GM12878 (cell line): ENCODE data around the gene LIMS1. TPM values are rescaled to one million over a fixed set of nuclear protein-coding genes. Genes with fewer than 3 reads are reported as not detected.

ENCODE experiments used
- ATAC-seq: fragments of 200-7000 bp; cut with Tn5 transposase; 3 replicates; pipeline ENCODE4 v1.9.1; 2020; ENCODE audit warnings: mild to moderate bottlenecking, moderate library complexity
- BruUV-seq: library from RNA; stranded (reverse); fragments of 400-500 nt; replicated peaks from 2 replicates; lab custom pipeline; 2021; lab: Mats Ljungman, UMichigan
- CTCF ChIA-PET: fragments of 300-600 bp; sonication (Branson Sonifier 250); formaldehyde crosslinking; extraction: SDS; loops from one replicate; lab custom pipeline; 2021; ENCODE audit warnings: inconsistent platforms; lab: Yijun Ruan, JAX
- POLR2A ChIA-PET: fragments of 350-600 bp; formaldehyde crosslinking; extraction: SDS; loops from one replicate; lab custom pipeline; 2021; ENCODE audit warnings: inconsistent platforms; lab: Charles Lee
- RAD21 ChIA-PET: fragments of 300-600 bp; sonication (Branson Sonifier 250); formaldehyde crosslinking; loops from one replicate; lab custom pipeline; 2023; ENCODE audit warnings: antibody characterized with exemption; ENCODE audit not compliant: unreplicated experiment; lab: Charles Lee
- SMC1A ChIA-PET: fragments of 300-600 bp; sonication (Branson Sonifier 250); formaldehyde crosslinking; loops from one replicate; lab custom pipeline; 2023; ENCODE audit not compliant: unreplicated experiment, uncharacterized antibody; lab: Charles Lee
- DNase-seq: peaks from one replicate; pipeline ENCODE4 v3.0.0-alpha.2; 2011; ENCODE audit warnings: low read depth, low spot score
- FAIRE-seq: peaks from 3 replicates; lab custom pipeline; 2011; peaks lifted over from hg19 to GRCh38; lab: Jason Lieb, UNC
- H2AFZ ChIP-seq: 2 replicates; pipeline ENCODE4 v1.6.0; 2011; ENCODE audit warnings: low read depth, low read length, control low read depth; ENCODE audit not compliant: control insufficient read depth
- H3K27ac ChIP-seq: 2 replicates; pipeline ENCODE4 v1.5.1; 2011; ENCODE audit warnings: control low read depth; ENCODE audit not compliant: control insufficient read depth, insufficient read depth
- H3K27me3 ChIP-seq, 2 experiments: replicated peaks in 1 of 2; 2 replicates each; pipeline versions ENCODE4 v1.6.0 to v1.6.1; 2011; ENCODE audit warnings: low read length in 1 of 2; ENCODE audit not compliant: control insufficient read depth in 2 of 2, insufficient read depth in 2 of 2
- H3K36me3 ChIP-seq, 2 experiments: 2 replicates each; pipeline ENCODE4 v1.5.1; 2011; ENCODE audit warnings: low read length in 1 of 2; ENCODE audit not compliant: control insufficient read depth in 2 of 2, insufficient read depth in 2 of 2
- H3K4me1 ChIP-seq: 2 replicates; pipeline ENCODE4 v1.6.1; 2011; ENCODE audit warnings: mild to moderate bottlenecking, low read length, moderate library complexity, mixed read lengths; ENCODE audit not compliant: control insufficient read depth, insufficient read depth
- H3K4me2 ChIP-seq: 2 replicates; pipeline ENCODE4 v1.6.0; 2011; ENCODE audit warnings: control low read depth; ENCODE audit not compliant: control insufficient read depth, insufficient read depth
- H3K4me3 ChIP-seq: fragments of 200-600 bp; sonication (generic); 2 replicates; pipeline ENCODE4 v1.5.1; 2016
- H3K79me2 ChIP-seq: 2 replicates; pipeline ENCODE4 v1.6.0; 2011; ENCODE audit warnings: low read length; ENCODE audit not compliant: control insufficient read depth, insufficient read depth
- H3K9ac ChIP-seq: 2 replicates; pipeline ENCODE4 v1.8.0; 2011; ENCODE audit warnings: low read length, control low read depth, mixed read lengths; ENCODE audit not compliant: control insufficient read depth, insufficient read depth
- H3K9me3 ChIP-seq: replicated peaks from 3 replicates; pipeline ENCODE4 v1.5.1; 2011; ENCODE audit warnings: mild to moderate bottlenecking, low read length; ENCODE audit not compliant: control insufficient read depth, insufficient read depth
- H4K20me1 ChIP-seq: 2 replicates; pipeline ENCODE4 v1.6.0; 2011; ENCODE audit not compliant: control insufficient read depth, insufficient read depth
- ASH2L ChIP-seq: fragments of 300-600, 200-600 bp; sonication (generic); IDR thresholded peaks from 2 replicates; pipeline ENCODE4 v1.6.1; 2017; ENCODE audit warnings: low read depth, mild to moderate bottlenecking, borderline replicate concordance
- ATF3 ChIP-seq: IDR thresholded peaks from 2 replicates; pipeline ENCODE4 v1.6.1; 2011; ENCODE audit warnings: low read depth, mild to moderate bottlenecking, low read length, moderate library complexity, borderline replicate concordance; ENCODE audit errors: extremely low read depth
- BHLHE40 ChIP-seq, 2 experiments: fragments of 450-650 bp in 1 of 2; IDR thresholded peaks; 2 replicates each; pipeline ENCODE4 v1.6.1; 2011 to 2017; ENCODE audit warnings: low read depth in 2 of 2, borderline replicate concordance in 1 of 2, improper control_type of control experiment in 1 of 2, low read length in 1 of 2, mild to moderate bottlenecking in 1 of 2
- EZH2 ChIP-seq: IDR thresholded peaks from 2 replicates; pipeline ENCODE4 v1.6.1; 2012; ENCODE audit warnings: low read depth, mild to moderate bottlenecking, control low read depth, inconsistent platforms, low read length, borderline replicate concordance; ENCODE audit not compliant: control insufficient read depth
- FOXM1 ChIP-seq: IDR thresholded peaks from 2 replicates; pipeline ENCODE4 v1.6.1; 2012; ENCODE audit warnings: low read depth, mild to moderate bottlenecking, inconsistent platforms, low read length, moderate library complexity
- MYB ChIP-seq: fragments of 150-350 bp; IDR thresholded peaks from 2 replicates; pipeline ENCODE4 v1.6.1; 2014; ENCODE audit warnings: mild to moderate bottlenecking, low read depth, low read length, borderline replicate concordance
- NFXL1 ChIP-seq: fragments of 450-650 bp; IDR thresholded peaks from 2 replicates; pipeline ENCODE4 v1.6.1; 2017; ENCODE audit warnings: antibody characterized with exemption, mild to moderate bottlenecking, borderline replicate concordance
- NR2C1 ChIP-seq: fragments of 450-650 bp; IDR thresholded peaks from 2 replicates; pipeline ENCODE4 v1.6.1; 2017; ENCODE audit warnings: antibody characterized with exemption, mild to moderate bottlenecking, moderate library complexity
- NRF1 ChIP-seq: conservative IDR thresholded peaks from 2 replicates; pipeline ENCODE4 v1.6.1; 2011; ENCODE audit warnings: mild to moderate bottlenecking, low read depth, low read length, improper control_type of control experiment
- POU2F2 ChIP-seq: IDR thresholded peaks from 3 replicates; pipeline ENCODE4 v1.6.1; 2011; ENCODE audit warnings: low read depth, mild to moderate bottlenecking, low read length, borderline replicate concordance
- SREBF2 ChIP-seq: IDR thresholded peaks from 2 replicates; pipeline ENCODE4 v1.6.1; 2012; ENCODE audit warnings: mild to moderate bottlenecking, low read length
- TCF7 ChIP-seq: IDR thresholded peaks from 2 replicates; pipeline ENCODE4 v1.6.1; 2014; ENCODE audit warnings: antibody characterized with exemption, borderline replicate concordance
- ZBTB40 ChIP-seq: fragments of 450-650 bp; IDR thresholded peaks from 2 replicates; pipeline ENCODE4 v1.6.1; 2016; ENCODE audit warnings: mild to moderate bottlenecking, moderate library complexity, borderline replicate concordance
- ZNF274 ChIP-seq: IDR thresholded peaks from one replicate; pipeline ENCODE4 v1.8.0; 2011; ENCODE audit not compliant: insufficient read length, insufficient read depth
- WGBS: methylation state at CpG from one replicate; pipeline ENCODE4 v1.1.6; 2016; ENCODE audit warnings: low lambda C conversion rate; ENCODE audit not compliant: insufficient replicate concordance, insufficient coverage; ENCODE audit errors: missing lambda C conversion rate; 5-methylcytosine and 5-hydroxymethylcytosine counted together
- in situ Hi-C: fragments of 300-500 bp; cut with MboI; formaldehyde crosslinking; loops from 9 replicates; pipeline ENCODE4 v1.14.3; 2018; ENCODE audit warnings: mixed read lengths
- intact Hi-C: fragments of 100-400 bp; cut with micrococcal nuclease; formaldehyde crosslinking; loops from one replicate; pipeline ENCODE4 v1.14.2; 2022; ENCODE audit not compliant: unreplicated experiment
- polyA plus RNA-seq, 11 experiments: library from polyadenylated mRNA; depleted of rRNA in 4 of 11; unstranded in 6 of 11; stranded (reverse) in 5 of 11; fragments of >200 nt; fragmentation: Nextera tagmentation in 4 of 11; fragmentation: Illumina TruSeq in 1 of 11; extraction: Ambion mirVana in 4 of 11; extraction: Trizol in 1 of 11; gene quantifications; 1 replicate in 1 of 11; 2 replicates in 10 of 11; pipeline versions ENCODE4 v1.2.1 to v1.2.3, GENCODE V29; 2011 to 2016; ENCODE audit warnings: inconsistent platforms in 2 of 11, missing spikeins in 2 of 11, low read depth in 1 of 11
- total RNA-seq, 4 experiments: library from RNA; depleted of rRNA in 3 of 4; stranded (reverse); fragments of >200 nt in 3 of 4; fragmentation: Illumina TruSeq in 1 of 4; extraction: Trizol in 1 of 4; gene quantifications; 2 replicates each; pipeline versions ENCODE4 v1.2.1 to v1.2.3, GENCODE V29; 2013 to 2021

Gene LIMS1
- total and polyA plus RNA-seq, 10 of the 15 experiments (the other 5 are each of a cell fraction or from before 2014, with no cell fraction given) = 15.7 to 98.1 (median 43.9) TPM

- TF ChIP-seq ZBTB40 (no peak), NFXL1 (no peak), SREBF2 (no peak), FOXM1 (no peak), NR2C1 (no peak)
These were observed 167.5 kb downstream of the LIMS1 start (continued) for GRCh38 chr2:108701806-108702205.

- no peak for DNase-seq
- no peaks in the 10 kb centered on the region for H3K79me2 ChIP-seq
- ChIA-PET RAD21 (no interaction called here), CTCF (no interaction called here), POLR2A (no interaction called here), SMC1A (interaction anchor here (0.6 to 0.9 kb wide), 2 partner anchors 10 kb away, joined by 3 read pairs; no protein-coding TSS in a partner anchor)
- no peak overlapping the region for H3K9ac ChIP-seq
- BruUV-seq = no TSS peak
- FAIRE-seq = no peak
- no peak overlapping the region for H3K4me3 ChIP-seq
- intact Hi-C loops = no loop called here
- TF ChIP-seq NRF1 (no peak), ZNF274 (no peak), BHLHE40 (IDR thresholded peaks at IDR 0.05; ENCODE audit: borderline replicate concordance in 1 of 2, low read depth in 2 of 2, low read length in 1 of 2) (no peak), TCF7 (no peak), ASH2L (no peak), EZH2 (no peak), POU2F2 (no peak), MYB (no peak), ATF3 (no peak)
- ATAC-seq = no peak
- no peaks in the 10 kb centered on the region; a peak in 1 of 4 replicates for H3K27me3 ChIP-seq
- H3K36me3 ChIP-seq = no peaks in the 10 kb centered on the region
- H3K4me1 ChIP-seq = no peaks in the 10 kb centered on the region
- H3K27ac ChIP-seq = no peak overlapping the region
- no peaks in the 10 kb centered on the region; the same call in 2 of the 3 replicates for H3K9me3 ChIP-seq
- no peak overlapping the region for H3K4me2 ChIP-seq
- 14% methylated on average over 1 of the region's 1 CpG for WGBS
- in situ Hi-C loops = no loop called here
- no peaks in the 10 kb centered on the region for H4K20me1 ChIP-seq
- H2AFZ ChIP-seq = no peak overlapping the region
These were observed 170.6 kb downstream of the LIMS1 start for GRCh38 chr2:108704871-108705270.
